HG03060 (cell line): ENCODE results near the gene GOLIM4.
"Not testable (repeated sequence)": the region's sequence is repeated elsewhere in the genome, so short reads cannot be mapped to it uniquely, and the experiment has no call there.

Source experiments
- ATAC-seq: cut with Tn5 transposase; IDR thresholded peaks from one replicate; pipeline ENCODE4 v1.9.1; 2021; ENCODE audit warnings: low read depth, moderate number of reproducible peaks; ENCODE audit not compliant: unreplicated experiment

Gene GOLIM4

DNA sequence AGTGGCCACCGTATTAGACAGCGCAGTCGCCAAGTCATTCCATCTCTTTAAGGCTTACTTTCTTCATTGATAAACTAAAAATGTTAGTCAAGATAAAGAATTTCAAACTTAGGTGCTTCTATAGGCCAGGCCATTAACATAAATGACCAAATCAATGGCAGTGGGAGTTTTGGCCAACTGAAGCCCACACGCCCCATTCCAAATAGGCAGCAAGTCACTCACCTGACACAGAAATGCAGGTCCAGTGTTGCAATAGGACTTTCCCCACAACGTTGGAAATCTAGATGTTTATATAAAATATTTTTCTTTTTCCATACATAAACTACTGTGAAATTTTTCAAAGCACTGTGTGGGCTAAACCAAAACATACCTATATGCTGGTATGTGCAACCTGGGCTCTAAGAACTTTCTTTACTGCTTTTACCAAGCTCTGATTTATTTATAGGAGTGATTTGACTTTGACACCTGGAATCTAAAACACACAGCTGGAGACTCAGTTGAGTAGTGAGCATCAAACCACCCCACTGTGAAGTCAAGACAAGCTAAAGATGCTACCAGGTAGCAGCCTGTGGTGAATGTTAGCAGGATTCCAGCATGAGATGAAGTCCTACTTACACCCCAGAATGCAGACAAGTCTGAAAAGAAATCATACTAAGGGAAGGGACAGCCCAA lies 15.1 kb downstream of the GOLIM4 start:
- ATAC-seq, result no peak

DNA sequence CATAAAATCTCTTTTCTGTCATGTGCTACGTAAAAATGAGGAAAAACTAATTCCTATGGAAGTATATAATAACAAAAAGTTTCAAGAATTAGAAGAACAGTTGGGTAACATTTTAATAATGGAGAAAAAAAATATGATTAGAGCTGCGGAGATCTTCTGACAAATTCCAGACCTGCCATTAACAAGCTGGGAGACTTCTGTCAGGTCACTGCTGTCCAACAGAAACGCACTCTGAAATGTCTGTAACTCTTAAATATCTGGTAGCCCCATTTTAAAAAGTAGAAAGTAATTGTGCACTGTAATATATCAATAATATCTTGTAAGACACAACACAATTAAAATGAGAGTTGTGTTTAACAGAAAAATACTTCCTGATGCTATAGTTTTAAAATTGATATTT lies 15.7 kb downstream of the GOLIM4 start:
- no peak for ATAC-seq

DNA sequence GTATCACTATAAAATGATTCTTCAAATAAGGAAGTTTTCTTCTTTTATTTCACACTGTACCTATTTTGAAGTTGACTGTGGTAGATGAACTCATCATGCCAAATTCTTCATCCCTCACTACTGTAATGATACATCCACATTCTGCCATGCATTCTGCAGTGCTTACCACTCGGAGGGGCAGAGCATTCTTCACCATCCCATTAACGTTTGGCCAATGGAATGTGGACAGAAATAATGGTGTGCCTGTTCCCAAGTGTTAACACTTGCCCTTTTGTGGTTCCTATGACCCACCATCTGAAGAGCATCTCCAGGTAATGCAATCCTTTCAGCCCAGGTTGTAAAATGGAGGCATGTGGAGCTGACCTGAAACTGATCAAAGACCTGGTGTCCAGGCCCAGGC lies 18.6 kb downstream of the GOLIM4 start:
- no peak for ATAC-seq

DNA sequence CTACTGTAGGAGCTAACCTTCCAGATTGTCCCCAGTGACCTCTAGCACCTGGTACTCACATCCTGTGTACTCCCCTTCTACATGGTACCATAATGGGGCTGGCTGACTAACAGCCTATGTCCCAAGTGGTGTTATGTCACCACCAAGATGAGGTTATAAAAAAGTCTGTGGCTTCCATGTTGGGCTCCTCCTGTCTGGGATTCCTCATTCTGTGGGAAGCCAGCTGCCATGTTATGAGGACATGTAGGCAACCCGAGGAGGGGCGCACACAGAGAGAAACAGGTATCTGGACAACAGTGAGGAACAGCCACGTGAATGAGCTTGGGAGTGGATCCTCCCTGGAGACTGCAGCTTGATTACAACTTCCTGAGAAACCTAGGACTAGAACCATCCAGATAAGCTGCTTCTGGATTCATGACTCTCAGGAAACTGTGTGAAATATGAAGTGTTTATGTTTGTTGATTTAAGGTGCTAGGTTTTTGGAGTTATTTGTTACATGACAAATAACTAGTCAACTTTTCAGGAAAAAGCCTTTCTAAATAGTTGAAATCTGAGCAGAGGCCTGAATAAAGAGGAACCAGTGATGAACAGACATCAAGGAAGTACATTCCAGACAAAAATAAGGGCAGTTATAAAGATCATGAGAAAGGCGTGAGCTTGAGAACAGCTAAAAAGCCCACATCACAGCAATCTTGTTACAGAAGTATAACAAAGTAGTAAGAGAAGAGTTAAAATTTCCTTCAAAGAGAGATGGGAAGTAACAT lies 21.7 kb downstream of the GOLIM4 start:
- ATAC-seq, result no peak

DNA sequence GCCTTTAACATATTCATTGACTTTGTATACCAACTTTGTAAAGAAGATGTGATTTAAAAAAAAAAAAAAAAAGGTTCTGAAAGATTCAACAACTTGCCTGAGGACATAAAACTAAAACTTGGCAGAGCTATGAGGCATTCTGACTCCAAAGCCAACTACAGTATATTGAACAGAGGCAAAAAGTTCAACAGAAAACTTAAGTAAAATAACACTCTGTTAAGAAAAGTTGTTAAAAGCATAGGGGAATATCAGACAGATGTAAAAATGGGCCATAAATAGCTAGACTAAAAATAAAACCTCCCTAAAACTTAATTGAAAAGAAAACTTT lies 23.4 kb downstream of the GOLIM4 start:
- ATAC-seq, result no peak

DNA sequence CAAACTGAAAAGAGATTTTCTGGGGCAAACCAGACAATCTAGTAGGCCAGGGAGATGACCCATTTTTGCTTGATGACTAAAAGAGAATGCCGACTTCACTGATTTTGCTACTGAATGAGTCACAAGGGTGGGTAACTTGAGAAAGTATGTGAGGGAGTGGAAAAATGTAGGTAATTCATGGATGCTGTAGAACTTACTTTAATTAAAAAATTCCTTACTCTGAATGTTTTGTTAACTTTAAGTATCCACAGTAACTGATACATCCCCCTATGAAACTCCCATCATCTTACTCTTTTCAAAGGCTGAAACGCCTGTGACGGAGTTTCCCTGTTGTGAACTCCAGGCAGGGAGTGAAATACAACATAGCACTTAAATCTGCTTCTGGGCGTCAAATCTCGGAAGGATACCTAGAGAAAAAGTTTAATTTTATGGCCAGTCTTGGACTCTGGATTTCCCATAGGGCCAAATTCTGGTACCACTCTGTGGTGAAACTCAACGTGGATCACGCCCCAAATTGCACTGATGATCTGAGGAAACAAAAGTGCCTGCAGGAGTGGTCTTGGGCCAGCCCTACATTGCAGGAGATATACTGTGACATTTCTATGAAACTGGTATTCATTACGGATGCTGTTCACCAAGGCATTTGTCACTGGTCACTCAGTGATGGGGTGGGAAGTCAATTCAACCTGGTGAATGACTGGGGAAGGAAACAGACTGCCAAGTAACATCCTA lies 24.0 kb downstream of the GOLIM4 start:
- no peak for ATAC-seq

DNA sequence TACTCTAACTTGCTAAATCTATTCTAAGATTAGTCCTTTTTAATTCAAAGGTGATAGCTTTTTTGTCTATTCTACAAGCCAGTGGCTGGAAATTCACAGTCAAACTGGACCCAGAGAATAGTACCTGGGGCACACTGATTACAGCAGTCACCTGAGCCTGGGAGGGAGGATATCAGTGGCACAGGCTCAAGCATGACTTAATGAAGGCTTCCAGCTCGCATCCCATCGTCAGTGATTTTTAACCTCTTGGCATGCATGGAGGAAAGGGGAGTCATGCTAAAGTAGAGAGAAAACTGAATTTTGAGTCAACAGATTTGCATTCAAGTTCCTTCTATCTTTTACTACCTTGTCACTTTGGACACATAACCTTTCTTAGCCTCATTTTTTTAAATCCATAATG lies 24.8 kb downstream of the GOLIM4 start:
- no peak for ATAC-seq

DNA sequence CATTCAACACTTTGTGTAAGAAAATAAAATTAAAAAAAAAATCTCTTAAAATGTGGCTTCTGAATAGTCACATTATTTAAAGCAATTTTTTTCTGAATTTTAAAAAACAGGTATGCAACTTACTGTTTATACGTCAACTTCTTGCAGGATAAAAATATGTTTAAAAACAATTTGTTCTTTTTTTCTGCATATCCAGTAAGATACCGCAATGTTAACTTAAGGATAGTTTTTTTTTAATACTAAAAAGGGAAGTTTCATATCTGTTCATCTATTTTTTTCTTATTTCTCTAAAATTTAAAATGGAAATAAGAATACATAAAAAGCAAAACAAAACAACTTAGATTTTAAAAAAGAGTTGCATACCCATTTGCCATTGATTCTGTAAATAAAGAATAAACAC lies 27.4 kb downstream of the GOLIM4 start:
- no peak for ATAC-seq

DNA sequence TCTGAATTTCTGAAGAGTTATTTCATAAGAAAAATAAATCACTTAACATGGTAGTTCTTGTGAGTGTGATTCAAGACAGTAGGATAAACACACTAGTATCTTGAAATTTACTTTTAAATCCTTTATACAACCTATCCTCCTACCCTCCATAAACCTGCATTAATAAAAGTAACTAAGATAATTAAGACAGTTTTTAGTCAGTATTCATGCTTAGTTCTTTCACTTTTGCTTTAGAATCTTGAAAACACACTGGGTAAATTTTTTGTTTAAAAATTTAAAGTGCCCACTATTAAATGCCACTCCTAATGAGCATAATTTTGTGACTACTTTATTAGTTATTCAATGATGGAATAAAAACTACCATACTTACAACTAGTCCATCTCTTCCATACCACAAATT lies 28.8 kb downstream of the GOLIM4 start:
- no peak for ATAC-seq

DNA sequence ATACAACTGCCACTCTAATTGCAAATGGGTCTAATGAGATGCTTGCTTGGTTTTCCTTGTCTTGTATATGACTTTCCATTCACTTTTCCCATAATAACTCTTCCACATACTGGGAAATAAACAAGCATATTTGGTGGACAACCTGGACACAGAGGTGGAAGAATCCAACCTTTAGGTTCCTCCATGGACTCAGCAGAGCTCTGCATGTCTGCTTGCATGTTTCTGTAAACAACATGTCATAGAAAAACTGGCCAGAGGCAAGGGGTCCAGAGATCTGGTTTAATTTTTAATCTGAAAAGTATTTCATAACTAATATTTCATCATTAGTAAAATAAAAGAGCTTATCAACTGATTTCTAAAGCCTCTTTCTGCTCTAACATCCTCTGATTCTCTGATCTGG lies 30.2 kb downstream of the GOLIM4 start:
- ATAC-seq, result no peak

DNA sequence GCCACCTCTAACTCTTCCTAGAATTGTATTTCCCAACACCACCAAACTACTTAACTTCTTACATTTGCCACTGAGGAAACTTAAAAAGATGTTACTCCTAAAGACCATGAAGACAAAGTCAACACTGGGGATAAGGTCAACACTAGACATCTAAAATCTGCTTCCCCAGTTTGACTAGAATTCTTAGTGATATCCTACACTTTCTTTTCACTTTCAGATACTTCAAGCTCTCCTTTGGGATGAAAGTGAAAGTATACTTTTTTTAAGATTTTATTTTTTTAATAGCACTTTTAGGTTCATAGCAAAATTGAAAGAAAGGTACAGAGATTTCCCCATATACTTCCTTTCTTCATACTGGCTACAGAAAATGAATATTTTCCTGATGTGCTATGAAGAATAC lies 32.6 kb downstream of the GOLIM4 start:
- no peak for ATAC-seq

DNA sequence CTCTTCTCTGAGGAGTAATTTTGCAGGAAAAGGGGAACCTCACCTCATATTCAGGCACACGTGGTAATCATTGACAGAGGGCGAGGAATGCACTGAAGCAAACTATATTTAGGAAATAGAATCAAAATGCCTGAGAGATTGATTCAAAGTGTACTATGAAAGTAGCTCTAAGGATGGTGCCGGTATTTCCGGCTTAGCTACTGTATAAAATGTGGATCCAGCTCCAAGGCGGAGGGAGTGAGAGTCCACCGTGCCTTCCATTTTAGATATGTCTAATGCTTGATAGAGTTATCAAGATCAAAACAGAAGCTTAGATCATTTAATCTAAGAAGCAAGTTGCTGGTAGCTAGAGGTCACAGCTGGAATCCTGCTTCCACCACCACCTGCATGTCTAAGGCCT lies 33.0 kb downstream of the GOLIM4 start:
- ATAC-seq, result no peak

DNA sequence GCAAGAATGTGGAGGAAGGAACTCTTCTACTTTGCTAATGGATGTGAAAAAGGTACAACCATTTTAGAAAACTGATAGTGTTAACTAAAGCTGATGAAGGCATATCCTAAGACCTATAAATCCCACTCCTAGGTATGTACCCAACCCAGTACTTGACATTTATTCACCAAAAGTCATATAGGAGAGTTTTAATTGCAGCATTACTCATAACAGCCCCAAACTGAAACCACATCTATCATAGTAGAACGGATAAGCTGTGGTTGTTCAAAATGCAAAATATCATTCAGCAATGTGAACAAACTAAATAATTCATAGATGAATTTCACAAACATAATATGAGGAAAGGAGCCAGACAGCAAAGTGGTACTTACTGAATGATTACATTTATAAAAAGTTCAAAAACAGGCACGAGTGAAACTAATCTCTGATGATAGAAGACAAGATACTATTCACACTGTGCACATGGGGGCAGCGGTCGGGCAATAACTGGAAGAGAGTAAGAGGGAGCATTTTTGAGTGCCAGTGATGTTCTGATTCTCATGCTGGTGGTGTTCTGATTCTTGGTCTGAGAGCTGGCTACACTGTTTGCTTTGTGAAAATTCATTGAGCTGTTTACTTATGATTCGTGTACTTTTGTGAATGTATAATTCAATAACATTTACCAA lies 34.3 kb downstream of the GOLIM4 start:
- ATAC-seq, result peak; percentile 97

DNA sequence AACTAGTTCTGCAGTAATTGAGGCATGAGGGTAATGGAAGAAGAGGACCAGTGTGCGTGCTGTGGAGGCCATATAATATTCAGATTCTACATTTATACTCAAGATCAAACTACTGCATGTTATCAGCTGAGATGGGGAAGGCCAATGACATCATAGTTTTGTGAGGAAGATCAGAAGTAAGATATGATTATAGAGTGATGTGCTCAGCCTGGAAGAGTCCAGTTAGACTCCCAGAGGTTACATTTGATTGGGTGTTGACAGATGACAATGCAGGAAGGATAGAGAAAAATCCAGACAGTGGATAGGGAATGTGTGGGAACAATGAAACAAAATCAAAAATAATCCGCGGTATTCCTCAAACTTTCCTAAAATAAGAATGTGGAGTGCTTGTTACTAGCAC lies 35.4 kb downstream of the GOLIM4 start:
- ATAC-seq, result no peak

DNA sequence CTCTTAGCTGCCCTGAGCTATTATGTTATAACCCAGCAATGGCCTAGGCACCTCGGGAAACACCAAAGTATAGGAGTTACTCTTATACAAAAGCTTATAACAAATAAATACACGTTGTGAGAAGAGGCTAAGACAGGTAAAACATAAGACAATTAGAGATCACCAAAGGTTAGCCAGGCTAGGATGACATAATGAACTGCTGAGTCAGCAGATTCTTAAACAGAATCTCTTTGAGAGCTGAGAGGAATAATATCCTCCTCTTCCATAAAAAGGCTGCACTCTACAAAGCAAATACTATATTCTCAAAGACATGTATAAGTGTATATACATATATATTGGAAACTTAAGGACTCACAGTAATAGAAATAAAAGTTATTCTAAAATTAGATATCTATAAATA lies 37.2 kb downstream of the GOLIM4 start:
- ATAC-seq, result no peak

DNA sequence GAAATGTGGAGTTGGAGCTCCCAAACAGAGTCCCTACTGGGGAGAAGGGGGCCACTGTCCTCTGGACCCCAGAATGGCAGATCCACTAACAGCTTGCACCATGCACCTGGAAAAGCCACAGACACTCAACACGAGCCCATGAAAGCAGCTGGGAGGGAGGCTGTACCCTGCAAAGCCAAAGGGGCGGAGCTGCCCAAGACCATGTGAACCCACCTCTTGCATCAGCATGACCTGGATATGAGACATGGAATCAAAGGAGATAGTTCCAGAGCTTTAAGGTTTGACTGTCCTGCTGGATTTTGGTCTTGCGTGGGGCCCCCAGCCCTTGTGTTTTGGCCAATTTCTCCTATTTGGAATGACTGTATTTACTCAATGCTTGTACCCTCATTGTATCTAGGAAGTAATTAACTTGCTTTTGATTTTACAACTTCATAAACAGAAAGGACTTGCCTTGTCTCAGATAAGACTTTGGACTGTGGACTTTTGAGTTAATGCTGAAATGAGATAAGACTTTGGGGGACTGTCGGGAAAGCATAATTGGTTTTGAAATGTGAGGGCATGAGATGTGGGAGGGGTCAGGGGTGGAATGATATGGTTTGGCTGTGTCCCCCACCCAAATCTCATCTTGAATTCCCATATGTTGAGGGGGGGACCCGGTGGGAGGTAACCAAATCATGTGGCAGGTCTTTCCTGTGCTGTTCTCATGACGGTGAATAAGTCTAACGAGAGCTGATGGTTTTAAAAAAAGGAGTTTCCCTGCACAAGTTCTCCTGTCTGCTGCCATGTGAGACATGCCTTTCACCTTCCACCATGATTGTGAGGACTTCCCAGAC lies 39.1 kb downstream of the GOLIM4 start:
- not testable (repeated sequence) for ATAC-seq

DNA sequence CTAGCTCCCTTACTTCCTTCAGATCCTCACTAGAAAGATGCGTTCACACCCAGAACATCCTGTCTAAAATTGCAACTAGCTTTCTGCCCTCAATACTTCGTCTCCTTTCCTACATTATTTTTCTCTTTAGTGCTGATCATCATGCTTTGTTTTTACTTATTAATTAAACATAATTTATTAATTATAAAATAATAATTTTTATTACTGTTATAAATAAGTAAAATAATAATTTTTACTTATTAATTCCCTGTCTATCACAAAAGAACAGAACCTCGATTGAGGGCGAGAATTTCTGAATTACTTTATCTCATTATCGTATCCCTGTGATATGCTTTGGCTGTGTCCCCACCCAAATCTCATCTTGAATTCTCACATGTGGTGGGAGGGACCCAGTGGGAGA lies 41.3 kb downstream of the GOLIM4 start:
- ATAC-seq, result no peak

DNA sequence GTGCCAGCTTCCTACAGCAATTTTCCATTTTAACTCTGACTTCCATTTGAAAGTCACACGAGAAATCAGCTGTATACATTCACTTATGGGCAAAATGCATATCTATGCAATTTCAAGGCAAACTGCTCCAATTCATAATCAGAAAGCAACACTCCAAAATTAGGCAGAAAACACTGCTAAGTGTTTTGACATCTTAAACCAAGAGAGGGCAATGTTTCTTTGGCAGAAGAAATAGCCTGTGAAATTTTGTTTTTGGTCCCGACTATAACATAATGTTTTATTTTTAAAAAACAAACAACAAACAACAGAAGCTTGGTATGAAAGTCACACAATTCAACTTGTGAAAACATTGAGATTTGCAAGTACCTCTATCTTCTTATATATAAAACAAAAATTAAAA lies 42.6 kb downstream of the GOLIM4 start:
- ATAC-seq, result no peak

DNA sequence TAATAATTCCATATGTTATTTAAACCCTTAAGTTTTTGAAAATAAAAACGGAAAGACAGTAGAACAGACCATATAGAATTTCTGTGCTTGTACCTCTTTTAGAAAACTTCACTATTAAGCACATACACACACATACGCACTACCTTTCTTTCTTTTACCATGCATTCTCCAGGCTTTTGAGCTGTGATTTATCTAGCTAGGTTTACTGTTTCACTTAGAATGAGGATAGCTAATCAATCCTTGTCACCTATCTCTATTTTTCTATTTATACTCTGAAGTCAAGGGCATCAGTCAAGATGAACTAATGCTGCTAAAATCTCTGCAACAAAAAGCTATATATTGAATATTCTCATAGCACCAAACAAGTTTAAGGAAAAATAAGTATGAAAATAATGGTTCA lies 43.2 kb downstream of the GOLIM4 start:
- no peak for ATAC-seq
